Keratinocyte (primary cell): ENCODE measurements around the gene SLC22A14. TPM values are rescaled to one million over a fixed set of nuclear protein-coding genes. Genes with fewer than 3 reads are reported as not detected.

Source experiments
- DNase-seq: peaks from one replicate; pipeline ENCODE4 v3.0.0-alpha.2; 2011; ENCODE audit warnings: low read depth, missing footprints, low spot score
- FAIRE-seq: peaks from 2 replicates; lab custom pipeline; 2011; peaks lifted over from hg19 to GRCh38; lab: Jason Lieb, UNC
- H2AFZ ChIP-seq: 2 replicates; pipeline ENCODE4 v1.6.0; 2012; ENCODE audit warnings: low read length, control low read depth, inconsistent platforms; ENCODE audit not compliant: control insufficient read depth
- H3K27ac ChIP-seq: 2 replicates; pipeline ENCODE4 v1.5.1; 2011; ENCODE audit warnings: low read length; ENCODE audit not compliant: control insufficient read depth, insufficient read depth
- H3K27me3 ChIP-seq: 3 replicates; pipeline ENCODE4 v1.6.0; 2011; ENCODE audit warnings: low read length; ENCODE audit not compliant: control insufficient read depth, insufficient read depth; ENCODE audit errors: extremely low read depth
- H3K36me3 ChIP-seq, 2 experiments: 2 replicates in 1 of 2; 3 replicates in 1 of 2; pipeline ENCODE4 v1.5.1; 2011; ENCODE audit warnings: low read length in 2 of 2, mild to moderate bottlenecking in 1 of 2; ENCODE audit not compliant: control insufficient read depth in 2 of 2, insufficient read depth in 2 of 2; ENCODE audit errors: extremely low read depth in 1 of 2
- H3K4me1 ChIP-seq: 3 replicates; pipeline ENCODE4 v1.5.1; 2011; ENCODE audit warnings: low read length; ENCODE audit not compliant: control insufficient read depth, insufficient read depth; ENCODE audit errors: extremely low read depth
- H3K4me2 ChIP-seq: 3 replicates; pipeline ENCODE4 v1.6.0; 2011; ENCODE audit warnings: low read depth, low read length; ENCODE audit not compliant: control insufficient read depth, insufficient read depth; ENCODE audit errors: extremely low read depth
- H3K4me3 ChIP-seq, 3 experiments: fragments of 200-600 bp in 1 of 3; sonication (generic) in 1 of 3; 2 replicates in 2 of 3; 3 replicates in 1 of 3; pipeline ENCODE4 v1.5.1; 2011 to 2016; ENCODE audit warnings: low read length in 3 of 3, mild to moderate bottlenecking in 3 of 3, control low read depth in 2 of 3, inconsistent platforms in 1 of 3, low read depth in 1 of 3, mixed read lengths in 1 of 3, mixed run types in 1 of 3, moderate library complexity in 1 of 3; ENCODE audit not compliant: control insufficient read depth in 2 of 3, insufficient read depth in 2 of 3; ENCODE audit errors: extremely low read depth in 1 of 3
- H3K79me2 ChIP-seq: 2 replicates; pipeline ENCODE4 v1.6.0; 2012; ENCODE audit warnings: low read length; ENCODE audit not compliant: control insufficient read depth, insufficient read depth
- H3K9ac ChIP-seq: 3 replicates; pipeline ENCODE4 v1.6.0; 2011; ENCODE audit warnings: low read length; ENCODE audit not compliant: control insufficient read depth, insufficient read depth; ENCODE audit errors: extremely low read depth
- H3K9me1 ChIP-seq: 3 replicates; pipeline ENCODE4 v1.6.0; 2011; ENCODE audit warnings: low read length; ENCODE audit not compliant: control insufficient read depth, insufficient read depth; ENCODE audit errors: extremely low read depth
- H3K9me3 ChIP-seq: 2 replicates; pipeline ENCODE4 v1.5.1; 2012; ENCODE audit warnings: low read depth, low read length; ENCODE audit not compliant: control insufficient read depth
- H4K20me1 ChIP-seq: 3 replicates; pipeline ENCODE4 v1.6.0; 2011; ENCODE audit warnings: low read length; ENCODE audit not compliant: control insufficient read depth, insufficient read depth; ENCODE audit errors: extremely low read depth
- CTCF ChIP-seq, 3 experiments: IDR thresholded peaks in 1 of 3; conservative IDR thresholded peaks in 1 of 3; optimal IDR thresholded peaks in 1 of 3; 2 replicates in 2 of 3; 3 replicates in 1 of 3; pipeline versions ENCODE3 to v1.5.1; 2011; ENCODE audit warnings: low read length in 3 of 3, mild to moderate bottlenecking in 3 of 3, moderate library complexity in 2 of 3, control low read depth in 1 of 3, inconsistent platforms in 1 of 3; ENCODE audit not compliant: insufficient read depth in 2 of 3; ENCODE audit errors: extremely low read depth in 1 of 3
- EZH2 ChIP-seq: IDR thresholded peaks from one replicate; pipeline ENCODE4 v1.6.1; 2012; ENCODE audit warnings: inconsistent platforms, mild to moderate bottlenecking, low read length, moderate library complexity
- dilution Hi-C: fragments of 300-500 bp; cut with MboI; formaldehyde crosslinking; loops from one replicate; pipeline ENCODE4 v1.7.0; 2020; ENCODE audit warnings: low sequenced_read_pairs; ENCODE audit not compliant: extremely low pct_ligation_motif_present
- polyA plus RNA-seq, 5 experiments: library from polyadenylated mRNA; depleted of rRNA in 3 of 5; stranded (reverse) in 3 of 5; stranded (forward) in 1 of 5; unstranded in 1 of 5; fragments of >200 nt; gene quantifications; 1 replicate in 1 of 5; 2 replicates in 3 of 5; 3 replicates in 1 of 5; pipeline versions ENCODE4 v1.2.1 to v1.2.3, GENCODE V29; 2011 to 2012; ENCODE audit warnings: missing spikeins in 2 of 5, low read depth in 1 of 5, low replicate concordance in 1 of 5

The SLC22A14 gene
- polyA plus RNA-seq, 1 donor (not counting 4 experiments of a cell fraction or from before 2014, with no cell fraction given): 0.20 TPM

DNA sequence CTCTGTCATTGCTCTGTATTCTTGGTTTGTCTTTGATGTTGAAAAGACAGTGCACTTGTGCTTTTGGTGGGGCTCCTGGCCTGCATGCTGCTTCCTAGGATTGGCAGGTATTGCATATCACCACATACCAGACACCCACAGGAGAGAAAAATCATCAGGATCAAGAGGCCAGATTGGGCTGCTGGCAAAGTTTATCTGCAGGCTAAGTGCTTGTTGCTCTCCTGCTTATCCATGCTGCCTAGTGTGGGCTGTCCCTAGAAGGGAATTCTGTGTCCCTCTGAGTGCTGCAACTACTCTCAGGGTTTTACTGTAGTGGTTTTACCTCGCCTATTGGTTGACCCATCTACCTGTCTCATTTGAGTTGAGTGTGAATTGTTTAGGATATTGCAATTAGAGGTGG, 17.3 kb upstream of the SLC22A14 start:
- Histone ChIP-seq H4K20me1 (no peaks in the 10 kb centered on the region), H3K4me1 (no peaks in the 10 kb centered on the region), H3K4me3 (no peak overlapping the region), H3K27me3 (no peaks in the 10 kb centered on the region), H3K27ac (no peak overlapping the region), H3K79me2 (no peaks in the 10 kb centered on the region), H3K9ac (no peak overlapping the region), H3K4me2 (no peak overlapping the region), H3K36me3 (peaks cover 0 to 10% of the 10 kb centered on the region in 2 experiments), H3K9me1 (no peaks in the 10 kb centered on the region), H3K9me3 (no peaks in the 10 kb centered on the region), H2AFZ (no peak overlapping the region)
- no peak for DNase-seq
- dilution Hi-C loops: no loop called here
- no peak for FAIRE-seq
- TF ChIP-seq EZH2: no peak
- TF ChIP-seq CTCF (optimal IDR thresholded peaks at IDR 0.05 in 1 of 3, IDR thresholded peaks at IDR 0.05 in 1 of 3, conservative IDR thresholded peaks at IDR 0.05 in 1 of 3; ENCODE audit: extremely low read depth in 1 of 3, insufficient read depth in 2 of 3, low read length in 3 of 3): no peak

- no peak for FAIRE-seq
These were observed 16.3 kb upstream of the SLC22A14 start, which contains the start of gene SLC22A13 for GRCh38 chr3:38265604-38266307. Gene SLC22A13, plus strand, starts transcription at chr3:38265812. Its CDS starts 49 bp downstream, at chr3:38265861.

More at GRCh38 chr3:38265604-38266307, 16.3 kb upstream of the SLC22A14 start, which contains the start of gene SLC22A13:
- no peaks in the 10 kb centered on the region for H4K20me1 ChIP-seq
- no peaks in the 10 kb centered on the region for H3K27me3 ChIP-seq
- H3K4me3 ChIP-seq: no peak within 1 kb of the TSS
- no peak within 1 kb of the TSS for H3K27ac ChIP-seq
- no peak within 1 kb of the TSS for H3K4me2 ChIP-seq
- H3K4me1 ChIP-seq: no peaks in the 10 kb centered on the region
- H3K9me3 ChIP-seq: no peaks in the 10 kb centered on the region
- peaks cover 0 to 9% of the 10 kb centered on the region in 2 experiments for H3K36me3 ChIP-seq
- no peak within 1 kb of the TSS for H3K9ac ChIP-seq
- no peak for TF ChIP-seq CTCF (optimal IDR thresholded peaks at IDR 0.05 in 1 of 3, IDR thresholded peaks at IDR 0.05 in 1 of 3, conservative IDR thresholded peaks at IDR 0.05 in 1 of 3; ENCODE audit: extremely low read depth in 1 of 3, insufficient read depth in 2 of 3, low read length in 3 of 3)
- no peak for TF ChIP-seq EZH2
- DNase-seq: no peak
- no peak within 1 kb of the TSS for H2AFZ ChIP-seq
- H3K79me2 ChIP-seq: no peaks in the 10 kb centered on the region
- dilution Hi-C loops: no loop called here
- no peaks in the 10 kb centered on the region for H3K9me1 ChIP-seq
